Prostate gland (tissue), 2 donors: ENCODE results near the gene INCA1. TPM values are rescaled to one million over a fixed set of nuclear protein-coding genes. Genes with fewer than 3 reads are reported as not detected.

Experiments
- DNase-seq: peaks from one replicate; pipeline ENCODE4 v3.0.0-alpha.2; 2019; ENCODE audit warnings: low spot score
- H3K27ac ChIP-seq, 2 donors: fragments of 200-600 bp; sonication (generic); 2 replicates each; pipeline ENCODE4 v1.5.1; 2017 to 2019
- H3K27me3 ChIP-seq: fragments of 200-600 bp; sonication (generic); replicated peaks from 2 replicates; pipeline ENCODE4 v1.5.1; 2019; ENCODE audit not compliant: insufficient read depth
- H3K36me3 ChIP-seq, 2 donors: fragments of 200-600 bp; sonication (generic); 1 replicate in 1 of 2; 2 replicates in 1 of 2; pipeline versions ENCODE4 v1.5.1 to v1.8.1; 2017 to 2019
- H3K4me1 ChIP-seq: fragments of 200-600 bp; sonication (generic); replicated peaks from 2 replicates; pipeline ENCODE4 v1.5.1; 2019
- H3K4me3 ChIP-seq, 2 donors: fragments of 200-600 bp; sonication (generic); 2 replicates each; pipeline ENCODE4 v1.5.1; 2017 to 2019
- H3K9me3 ChIP-seq: fragments of 200-600 bp; sonication (generic); 2 replicates; pipeline ENCODE4 v1.5.1; 2017
- CTCF ChIP-seq, 4 experiments: fragments of 200-600 bp in 2 of 4; fragments of 450-650 bp in 2 of 4; sonication (generic) in 2 of 4; IDR thresholded peaks; 1 replicate in 3 of 4; 2 replicates in 1 of 4; pipeline ENCODE4 v1.5.1; 2016 to 2019; ENCODE audit warnings: antibody characterized with exemption in 4 of 4, mild to moderate bottlenecking in 2 of 4, moderate library complexity in 2 of 4
- POLR2A ChIP-seq: fragments of 450-650 bp; IDR thresholded peaks from one replicate; pipeline ENCODE4 v1.6.1; 2016; ENCODE audit warnings: antibody characterized with exemption, mild to moderate bottlenecking
- POLR2AphosphoS5 ChIP-seq: sonication (generic); formaldehyde crosslinking; IDR thresholded peaks from one replicate; pipeline ENCODE4 v1.6.1; 2017; ENCODE audit warnings: antibody characterized with exemption
- WGBS: methylation state at CpG from one replicate; pipeline ENCODE4 v1.1.5; 2018; 5-methylcytosine and 5-hydroxymethylcytosine counted together
- intact Hi-C: fragments of 100-400 bp; cut with DNase I; formaldehyde crosslinking; loops from one replicate; pipeline ENCODE4 v1.14.2; 2022
- total RNA-seq, 2 donors: library from RNA; depleted of rRNA; stranded (reverse); fragments of >200 nt; gene quantifications; one replicate each; pipeline ENCODE4 v1.1.0, GENCODE V29; 2016

The INCA1 gene
- total RNA-seq, 2 donors from 2014 or later, result 2.5 to 8.4 TPM

GRCh38 chr17:5019475-5019956 is 22.2 kb upstream of the INCA1 start:
- Histone ChIP-seq H3K4me1 (no peaks in the 10 kb centered on the region), H3K27ac (no peak overlapping the region), H3K9me3 (no peaks in the 10 kb centered on the region), H3K27me3 (no peaks in the 10 kb centered on the region), H3K36me3 (peaks cover 5 to 35% of the 10 kb centered on the region in 2 donors), H3K4me3 (no peak overlapping the region)
- no peak for DNase-seq
- 6% methylated on average over 1 of the region's 1 CpG for WGBS
- intact Hi-C loops, result no loop called here
- TF ChIP-seq POLR2AphosphoS5, result no peak
- no peak for TF ChIP-seq CTCF (IDR thresholded peaks at IDR 0.05)
- no peak for TF ChIP-seq POLR2A

- no peaks in the 10 kb centered on the region for H3K27me3 ChIP-seq
- H3K9me3 ChIP-seq, result no peaks in the 10 kb centered on the region
- no peak overlapping the region for H3K4me3 ChIP-seq
- WGBS, result 92% methylated on average over 4 of the region's 4 CpGs
- intact Hi-C loops, result no loop called here
- H3K27ac ChIP-seq, result no peak overlapping the region
- no peak for DNase-seq
- H3K4me1 ChIP-seq, result no peaks in the 10 kb centered on the region
- TF ChIP-seq POLR2AphosphoS5 (no peak), POLR2A (no peak), CTCF (IDR thresholded peaks at IDR 0.05) (no peak)
- peaks cover 5 to 17% of the 10 kb centered on the region in 2 donors for H3K36me3 ChIP-seq
Measured at GRCh38 chr17:5014357-5014756, 17.0 kb upstream of the INCA1 start.

- Histone ChIP-seq H3K9me3 (no peaks in the 10 kb centered on the region), H3K27ac (no peak overlapping the region), H3K27me3 (no peaks in the 10 kb centered on the region), H3K4me1 (no peaks in the 10 kb centered on the region), H3K36me3 (peaks cover 5 to 14% of the 10 kb centered on the region in 2 donors), H3K4me3 (no peak overlapping the region)
- intact Hi-C loops, result no loop called here
- WGBS, result 86% methylated on average over 6 of the region's 6 CpGs
- DNase-seq, result no peak
- no peak for TF ChIP-seq POLR2AphosphoS5
- no peak for TF ChIP-seq POLR2A
- no peak for TF ChIP-seq CTCF (IDR thresholded peaks at IDR 0.05)
Measured at GRCh38 chr17:5011928-5012327, 14.6 kb upstream of the INCA1 start.

- peaks cover 8% of the 10 kb centered on the region for H3K4me1 ChIP-seq
- TF ChIP-seq CTCF (IDR thresholded peaks at IDR 0.05) (no peak), POLR2A (no peak), POLR2AphosphoS5 (no peak)
- H3K9me3 ChIP-seq, result no peaks in the 10 kb centered on the region
- H3K36me3 ChIP-seq, result peaks cover 26 to 49% of the 10 kb centered on the region in 2 donors
- no peak for DNase-seq
- no peak overlapping the region for H3K4me3 ChIP-seq
- no peaks in the 10 kb centered on the region for H3K27me3 ChIP-seq
- H3K27ac ChIP-seq, result no peak overlapping the region
- 94% methylated on average over 18 of the region's 18 CpGs for WGBS
- intact Hi-C loops, result no loop called here
Measured at GRCh38 chr17:5003214-5003867, 6.0 kb upstream of the INCA1 start.

- H3K4me3 ChIP-seq, result no peak overlapping the region
- H3K27me3 ChIP-seq, result no peaks in the 10 kb centered on the region
- WGBS, result 94% methylated on average over 20 of the region's 20 CpGs
- no peaks in the 10 kb centered on the region for H3K9me3 ChIP-seq
- intact Hi-C loops, result no loop called here
- no peak for DNase-seq
- H3K27ac ChIP-seq, result no peak overlapping the region
- peaks cover 26 to 46% of the 10 kb centered on the region in 2 donors for H3K36me3 ChIP-seq
- TF ChIP-seq POLR2A, result no peak
- no peak for TF ChIP-seq POLR2AphosphoS5
- TF ChIP-seq CTCF (IDR thresholded peaks at IDR 0.05), result no peak
- H3K4me1 ChIP-seq, result peaks cover 8% of the 10 kb centered on the region
Measured at GRCh38 chr17:5002121-5002788, 4.9 kb upstream of the INCA1 start.
